Measurements from ENCODE around the gene PRKAR1B.

The PRKAR1B gene

GRCh38 chr7:628402-628763 is 98.7 kb downstream of the PRKAR1B start:
- TF ChIP-seq, protein P1, sequence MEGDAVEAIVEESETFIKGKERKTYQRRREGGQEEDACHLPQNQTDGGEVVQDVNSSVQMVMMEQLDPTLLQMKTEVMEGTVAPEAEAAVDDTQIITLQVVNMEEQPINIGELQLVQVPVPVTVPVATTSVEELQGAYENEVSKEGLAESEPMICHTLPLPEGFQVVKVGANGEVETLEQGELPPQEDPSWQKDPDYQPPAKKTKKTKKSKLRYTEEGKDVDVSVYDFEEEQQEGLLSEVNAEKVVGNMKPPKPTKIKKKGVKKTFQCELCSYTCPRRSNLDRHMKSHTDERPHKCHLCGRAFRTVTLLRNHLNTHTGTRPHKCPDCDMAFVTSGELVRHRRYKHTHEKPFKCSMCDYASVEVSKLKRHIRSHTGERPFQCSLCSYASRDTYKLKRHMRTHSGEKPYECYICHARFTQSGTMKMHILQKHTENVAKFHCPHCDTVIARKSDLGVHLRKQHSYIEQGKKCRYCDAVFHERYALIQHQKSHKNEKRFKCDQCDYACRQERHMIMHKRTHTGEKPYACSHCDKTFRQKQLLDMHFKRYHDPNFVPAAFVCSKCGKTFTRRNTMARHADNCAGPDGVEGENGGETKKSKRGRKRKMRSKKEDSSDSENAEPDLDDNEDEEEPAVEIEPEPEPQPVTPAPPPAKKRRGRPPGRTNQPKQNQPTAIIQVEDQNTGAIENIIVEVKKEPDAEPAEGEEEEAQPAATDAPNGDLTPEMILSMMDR (conservative IDR thresholded peaks at IDR 0.05; ENCODE audit: low read length), result no peak
- DNase-seq (ENCODE audit: low read depth), result no peak
- no peak overlapping the region for H3K4me3 ChIP-seq (ENCODE audit: low read length)

GRCh38 chr7:627661-628401 is 99.2 kb downstream of the PRKAR1B start:
- no peak for DNase-seq (ENCODE audit: low read depth)
- TF ChIP-seq, protein P1 (conservative IDR thresholded peaks at IDR 0.05; ENCODE audit: low read length), result no peak
- H3K4me3 ChIP-seq (ENCODE audit: low read length), result no peak overlapping the region

- no peak overlapping the region for H3K4me3 ChIP-seq (ENCODE audit: low read length)
- TF ChIP-seq, protein P1 (conservative IDR thresholded peaks at IDR 0.05; ENCODE audit: low read length), result no peak
- DNase-seq (ENCODE audit: low read depth), result no peak
These were observed 101.6 kb downstream of the PRKAR1B start for GRCh38 chr7:625376-625971.

GRCh38 chr7:623464-623863 is 103.6 kb downstream of the PRKAR1B start:
- no peak overlapping the region for H3K4me3 ChIP-seq (ENCODE audit: low read length)
- TF ChIP-seq, protein P1 (conservative IDR thresholded peaks at IDR 0.05; ENCODE audit: low read length), result no peak
- no peak for DNase-seq (ENCODE audit: low read depth)

GRCh38 chr7:621572-622285 is 105.4 kb downstream of the PRKAR1B start:
- DNase-seq (ENCODE audit: low read depth), result no peak
- no peak overlapping the region for H3K4me3 ChIP-seq (ENCODE audit: low read length)
- TF ChIP-seq, protein P1 (conservative IDR thresholded peaks at IDR 0.05; ENCODE audit: low read length), result no peak

- H3K4me3 ChIP-seq (ENCODE audit: low read length), result no peak overlapping the region
- DNase-seq (ENCODE audit: low read depth), result no peak
- TF ChIP-seq, protein P1 (conservative IDR thresholded peaks at IDR 0.05; ENCODE audit: low read length), result no peak
These were observed 106.2 kb downstream of the PRKAR1B start for GRCh38 chr7:620885-621284.

Data from AG10803 (cell line).